A673 (cell line): ENCODE data around the gene MYH10. TPM values are rescaled to one million over a fixed set of nuclear protein-coding genes. Genes with fewer than 3 reads are reported as not detected.

ENCODE experiments used
- BruUV-seq: library from RNA; stranded (reverse); fragments of 400-500 nt; replicated peaks from 2 replicates; lab custom pipeline; 2021; lab: Mats Ljungman, UMichigan
- CTCF ChIA-PET: fragments of 300-600 bp; sonication (Branson Sonifier 250); formaldehyde crosslinking; loops from one replicate; lab custom pipeline; 2022; ENCODE audit warnings: antibody characterized with exemption; lab: Charles Lee
- POLR2A ChIA-PET: fragments of 300-600 bp; sonication (Branson Sonifier 250); formaldehyde crosslinking; loops from one replicate; lab custom pipeline; 2022; ENCODE audit warnings: antibody characterized with exemption; ENCODE audit not compliant: low non-redundant PET; lab: Charles Lee
- DNase-seq: peaks from one replicate; pipeline ENCODE4 v3.0.0-alpha.2; 2015; ENCODE audit warnings: low spot score
- H3K27ac ChIP-seq: fragments of 200-600 bp; sonication (generic); 2 replicates; pipeline ENCODE4 v1.5.1; 2016; ENCODE audit warnings: mixed run types, low read depth, mild to moderate bottlenecking, mixed read lengths, antibody characterized with exemption, low read length; ENCODE audit not compliant: poor library complexity, severe bottlenecking
- H3K27me3 ChIP-seq: fragments of 200-600 bp; sonication (generic); replicated peaks from 2 replicates; pipeline ENCODE4 v1.6.1; 2017; ENCODE audit warnings: mixed run types, low read depth, mild to moderate bottlenecking, mixed read lengths, antibody characterized with exemption, low read length; ENCODE audit not compliant: insufficient read depth, poor library complexity
- H3K36me3 ChIP-seq: fragments of 200-600 bp; sonication (generic); 2 replicates; pipeline ENCODE4 v1.6.1; 2016; ENCODE audit warnings: mixed run types, mild to moderate bottlenecking, mixed read lengths, antibody characterized with exemption, low read length; ENCODE audit not compliant: insufficient read depth, poor library complexity, severe bottlenecking
- H3K4me1 ChIP-seq: fragments of 200-600 bp; sonication (generic); 2 replicates; pipeline ENCODE4 v1.6.1; 2017; ENCODE audit warnings: mixed run types, mild to moderate bottlenecking, mixed read lengths, antibody characterized with exemption, low read length; ENCODE audit not compliant: insufficient read depth, poor library complexity, severe bottlenecking
- H3K4me3 ChIP-seq: fragments of 200-600 bp; sonication (generic); 2 replicates; pipeline ENCODE4 v1.5.1; 2016; ENCODE audit warnings: low read depth, mixed run types, mild to moderate bottlenecking, mixed read lengths, low read length; ENCODE audit not compliant: poor library complexity, severe bottlenecking
- H3K9me3 ChIP-seq: fragments of 200-600 bp; sonication (generic); 2 replicates; pipeline ENCODE4 v1.6.1; 2016; ENCODE audit warnings: mixed run types, low read depth, mild to moderate bottlenecking, mixed read lengths, antibody characterized with exemption, low read length; ENCODE audit not compliant: poor library complexity, severe bottlenecking
- EZH2 ChIP-seq: fragments of 200-600 bp; sonication (generic); IDR thresholded peaks from 2 replicates; pipeline ENCODE4 v1.6.1; 2017; ENCODE audit warnings: borderline replicate concordance, low read depth, mild to moderate bottlenecking, mixed read lengths, antibody characterized with exemption, low read length; ENCODE audit not compliant: poor library complexity, severe bottlenecking
- intact Hi-C: fragments of 100-400 bp; cut with micrococcal nuclease; formaldehyde crosslinking; loops from one replicate; pipeline ENCODE4 v1.10.0; 2022; ENCODE audit not compliant: unreplicated experiment
- total RNA-seq: library from RNA; stranded (reverse); gene quantifications from 2 replicates; pipeline ENCODE4 v1.2.3, GENCODE V29; 2021
- TF ChIP-seq, protein P1 (sequence below): fragments of 300-800, 200-600 bp; sonication (generic); conservative IDR thresholded peaks from 2 replicates; pipeline ENCODE4 v1.5.1; 2017; ENCODE audit warnings: low read depth, mild to moderate bottlenecking, antibody characterized with exemption, low read length, moderate library complexity, mixed read lengths

The MYH10 gene
- total RNA-seq, 1 experiment from 2014 or later: 129 TPM

DNA sequence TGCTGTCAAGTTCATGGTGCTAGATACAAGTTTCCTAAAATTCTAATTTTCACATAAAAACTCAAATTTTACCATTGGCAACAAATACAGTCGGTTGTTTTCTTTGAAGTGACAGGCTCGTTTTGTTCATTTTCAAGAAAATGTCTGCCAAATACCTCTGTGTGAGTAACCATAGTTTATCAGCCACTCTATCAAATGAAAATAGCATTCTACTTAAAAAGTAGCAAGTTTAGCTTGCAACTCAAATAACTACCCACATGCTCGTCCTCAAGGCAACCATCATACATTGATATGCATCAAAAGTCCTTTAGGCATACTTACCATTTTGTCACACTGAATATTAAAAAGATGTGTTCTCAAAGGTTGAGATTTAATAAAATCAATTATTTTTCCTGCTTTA is 11.7 kb downstream of the MYH10 start:
- H3K36me3 ChIP-seq: peaks cover 21% of the 10 kb centered on the region

DNA sequence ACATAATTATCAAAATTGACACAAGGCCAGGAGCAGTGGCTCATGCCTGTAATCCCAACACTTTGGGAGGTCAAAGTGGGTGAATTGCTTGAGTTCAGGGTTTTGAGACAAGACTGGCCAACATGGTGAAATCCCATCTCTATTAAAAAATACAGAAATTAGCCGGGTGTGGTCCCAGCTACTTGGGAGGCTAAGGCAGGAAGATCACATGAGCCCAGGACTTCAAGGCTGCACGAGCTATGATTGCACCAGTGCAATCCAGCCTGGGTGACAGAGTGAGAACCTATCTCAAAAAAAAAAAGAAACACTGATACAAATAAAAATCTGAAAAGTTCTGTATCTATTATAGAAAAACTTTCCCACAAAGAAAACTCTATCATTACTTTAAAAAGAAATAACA is 15.5 kb downstream of the MYH10 start:
- Histone ChIP-seq H3K27me3 (no peaks in the 10 kb centered on the region), H3K4me1 (no peaks in the 10 kb centered on the region), H3K27ac (no peak overlapping the region), H3K36me3 (peaks cover 5% of the 10 kb centered on the region), H3K9me3 (no peaks in the 10 kb centered on the region), H3K4me3 (no peak overlapping the region)
- no peak for DNase-seq
- no TSS peak for BruUV-seq
- ChIA-PET POLR2A (no interaction called here), CTCF (no interaction called here)
- TF ChIP-seq EZH2: no peak
- TF ChIP-seq, protein P1, sequence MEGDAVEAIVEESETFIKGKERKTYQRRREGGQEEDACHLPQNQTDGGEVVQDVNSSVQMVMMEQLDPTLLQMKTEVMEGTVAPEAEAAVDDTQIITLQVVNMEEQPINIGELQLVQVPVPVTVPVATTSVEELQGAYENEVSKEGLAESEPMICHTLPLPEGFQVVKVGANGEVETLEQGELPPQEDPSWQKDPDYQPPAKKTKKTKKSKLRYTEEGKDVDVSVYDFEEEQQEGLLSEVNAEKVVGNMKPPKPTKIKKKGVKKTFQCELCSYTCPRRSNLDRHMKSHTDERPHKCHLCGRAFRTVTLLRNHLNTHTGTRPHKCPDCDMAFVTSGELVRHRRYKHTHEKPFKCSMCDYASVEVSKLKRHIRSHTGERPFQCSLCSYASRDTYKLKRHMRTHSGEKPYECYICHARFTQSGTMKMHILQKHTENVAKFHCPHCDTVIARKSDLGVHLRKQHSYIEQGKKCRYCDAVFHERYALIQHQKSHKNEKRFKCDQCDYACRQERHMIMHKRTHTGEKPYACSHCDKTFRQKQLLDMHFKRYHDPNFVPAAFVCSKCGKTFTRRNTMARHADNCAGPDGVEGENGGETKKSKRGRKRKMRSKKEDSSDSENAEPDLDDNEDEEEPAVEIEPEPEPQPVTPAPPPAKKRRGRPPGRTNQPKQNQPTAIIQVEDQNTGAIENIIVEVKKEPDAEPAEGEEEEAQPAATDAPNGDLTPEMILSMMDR: no peak
- intact Hi-C loops: no loop called here

More for the DNA sequence above, 11.7 kb downstream of the MYH10 start:
- Histone ChIP-seq H3K9me3 (no peaks in the 10 kb centered on the region), H3K27me3 (no peaks in the 10 kb centered on the region), H3K4me3 (no peak overlapping the region), H3K4me1 (no peaks in the 10 kb centered on the region), H3K27ac (no peak overlapping the region)
- DNase-seq: no peak
- no TSS peak for BruUV-seq
- CTCF ChIA-PET: no interaction called here
- POLR2A ChIA-PET: no interaction called here
- TF ChIP-seq, protein P1: no peak
- TF ChIP-seq EZH2: no peak
- intact Hi-C loops: no loop called here

- no peaks in the 10 kb centered on the region for H3K36me3 ChIP-seq
- H3K4me3 ChIP-seq: no peak overlapping the region
- POLR2A ChIA-PET: no interaction called here
- no TSS peak for BruUV-seq
- DNase-seq: no peak
- H3K4me1 ChIP-seq: peaks cover 10% of the 10 kb centered on the region
- H3K27ac ChIP-seq: no peak overlapping the region
- TF ChIP-seq, protein P1: no peak
- no peak for TF ChIP-seq EZH2
- H3K27me3 ChIP-seq: no peaks in the 10 kb centered on the region
- no peaks in the 10 kb centered on the region for H3K9me3 ChIP-seq
- intact Hi-C loops: no loop called here
- CTCF ChIA-PET: no interaction called here
Measured at GRCh38 chr17:8611619-8612298, 18.8 kb downstream of the MYH10 start.
